HG03521 (cell line): Measurements from ENCODE around the gene RPL26.

Experiments
- ATAC-seq: cut with Tn5 transposase; IDR thresholded peaks from one replicate; pipeline ENCODE4 v1.9.1; 2021; ENCODE audit warnings: mild to moderate bottlenecking, moderate library complexity; ENCODE audit not compliant: unreplicated experiment

RPL26 gene

DNA sequence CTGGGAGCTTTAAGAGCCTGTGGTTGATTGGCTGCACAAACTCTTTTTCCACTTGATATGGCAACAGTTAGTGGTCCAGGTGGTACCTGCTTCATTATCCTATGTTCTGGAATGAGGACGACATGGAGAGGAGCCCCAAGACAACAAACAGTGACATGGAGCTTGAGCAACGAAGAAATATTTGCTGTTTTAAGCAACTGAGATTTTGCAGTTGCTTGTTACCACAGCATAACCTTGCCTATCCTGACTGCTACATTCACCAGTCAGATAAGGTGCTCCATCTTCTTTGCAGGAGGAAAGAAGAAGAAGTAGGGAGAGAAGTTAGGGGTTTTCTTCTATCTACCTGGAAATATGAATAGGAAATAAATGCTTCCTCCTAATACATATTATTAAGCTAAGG, 50.9 kb downstream of the RPL26 start:
- no peak for ATAC-seq
